K562 (cell line): ENCODE results near the gene ZNF346. TPM values are rescaled to one million over a fixed set of nuclear protein-coding genes. Genes with fewer than 3 reads are reported as not detected.

Experiments
- CREB1 ChIP-seq, 2 experiments: sonication (generic) in 1 of 2; formaldehyde crosslinking in 1 of 2; IDR thresholded peaks; 2 replicates each; pipeline versions ENCODE4 v1.6.1 to v1.8.0; 2012 to 2022; ENCODE audit warnings: inconsistent platforms in 1 of 2, mild to moderate bottlenecking in 1 of 2, missing genetic modification reagents in 1 of 2, moderate library complexity in 1 of 2
- CTBP1 ChIP-seq: fragments of 450-650 bp; IDR thresholded peaks from 2 replicates; pipeline ENCODE4 v1.6.1; 2016; ENCODE audit warnings: borderline replicate concordance
- ETS1 ChIP-seq: conservative IDR thresholded peaks from 2 replicates; pipeline ENCODE4 v1.6.1; 2011; ENCODE audit warnings: low read depth, mild to moderate bottlenecking, low read length; ENCODE audit not compliant: control insufficient read depth
- FOXA3 ChIP-seq, 2 experiments: fragments of 450-650 bp in 1 of 2; sonication (generic) in 1 of 2; formaldehyde crosslinking; IDR thresholded peaks in 1 of 2; conservative IDR thresholded peaks in 1 of 2; 2 replicates each; pipeline versions ENCODE4 v1.4.0 to v1.8.0; 2020 to 2022; ENCODE audit warnings: mild to moderate bottlenecking in 2 of 2, missing genetic modification reagents in 1 of 2
- GTF3C2 ChIP-seq: IDR thresholded peaks from 3 replicates; pipeline ENCODE4 v1.6.1; 2011; ENCODE audit warnings: borderline replicate concordance, mild to moderate bottlenecking, moderate library complexity; ENCODE audit not compliant: insufficient read length; ENCODE audit errors: extremely low read depth
- KAT2B ChIP-seq: IDR thresholded peaks from one replicate; pipeline ENCODE4 v1.6.1; 2012; ENCODE audit warnings: low read depth, mild to moderate bottlenecking, control low read depth, inconsistent platforms, low read length, moderate library complexity
- KHSRP ChIP-seq: fragments of 450-650 bp; IDR thresholded peaks from 2 replicates; pipeline ENCODE4 v1.6.1; 2017
- PATZ1 ChIP-seq: fragments of 250-450 bp; sonication (Bioruptor Pico); IDR thresholded peaks from 2 replicates; pipeline ENCODE4 v1.5.0; 2020; ENCODE audit warnings: mild to moderate bottlenecking, borderline replicate concordance
- SMAD3 ChIP-seq: fragments of 450-650 bp; formaldehyde crosslinking; conservative IDR thresholded peaks from 2 replicates; pipeline ENCODE4 v1.4.0; 2020; ENCODE audit warnings: mild to moderate bottlenecking
- TAF7 ChIP-seq: fragments of 450-650 bp; IDR thresholded peaks from 2 replicates; pipeline ENCODE4 v1.6.1; 2016; ENCODE audit warnings: missing genetic modification characterization, missing compliant biosample characterization
- ZNF143 ChIP-seq: sonication (generic); formaldehyde crosslinking; IDR thresholded peaks from 2 replicates; pipeline ENCODE4 v1.9.0; 2022; ENCODE audit warnings: mild to moderate bottlenecking, missing genetic modification reagents
- ZNF395 ChIP-seq: fragments of 200-800 bp; sonication (Bioruptor generic); IDR thresholded peaks from 2 replicates; pipeline ENCODE4 v1.6.1; 2017; ENCODE audit warnings: missing genetic modification characterization, missing compliant biosample characterization
- ZNF592 ChIP-seq: fragments of 450-650 bp; IDR thresholded peaks from 2 replicates; pipeline ENCODE4 v1.6.1; 2017; ENCODE audit warnings: antibody characterized with exemption, mild to moderate bottlenecking
- polyA plus RNA-seq, 8 experiments: library from polyadenylated mRNA; depleted of rRNA in 4 of 8; stranded (reverse) in 5 of 8; unstranded in 3 of 8; fragments of >200 nt; fragmentation: Nextera tagmentation in 2 of 8; fragmentation: Illumina TruSeq in 1 of 8; extraction: Ambion mirVana in 2 of 8; extraction: Trizol in 1 of 8; gene quantifications; 2 replicates each; pipeline versions ENCODE4 v1.2.1 to v1.2.3, GENCODE V29; 2011 to 2014; ENCODE audit warnings: inconsistent platforms in 1 of 8, missing spikeins in 1 of 8
- total RNA-seq, 7 experiments: library from RNA; depleted of rRNA in 6 of 7; stranded (reverse); fragments of >200 nt in 6 of 7; fragmentation: Illumina TruSeq in 2 of 7; extraction: Trizol in 2 of 7; gene quantifications; 2 replicates each; pipeline versions ENCODE4 v1.2.1 to v1.2.3, GENCODE V29; 2011 to 2021; ENCODE audit warnings: low replicate concordance in 1 of 7

Gene ZNF346
- total and polyA plus RNA-seq, 9 of the 15 experiments (the other 6 are each of a cell fraction or from before 2014, with no cell fraction given): 5.0 to 25.1 (median 20.1) TPM

- TF ChIP-seq PATZ1 (CRISPR knock-in tag) (no peak), ZNF395 (CRISPR knock-in tag) (peak; percentile 63; the same call in 1 of the 2 replicates), CREB1 (IDR thresholded peaks at IDR 0.05) (peak; percentile 36; the same call in 1 of the 2 replicates), CREB1 (CRISPR knock-in tag; IDR thresholded peaks at IDR 0.05) (peak; percentile 73), FOXA3 (CRISPR knock-in tag; conservative IDR thresholded peaks at IDR 0.05 in 1 of 2, IDR thresholded peaks at IDR 0.05 in 1 of 2) (peak in 1 of 2 experiments; percentile 40; a peak in 1 of 4 replicates), GTF3C2 (no peak), ZNF592 (no peak), ETS1 (peak; percentile 31; the same call in 1 of the 2 replicates), TAF7 (tag) (0 out of 2 replicates have a peak, but pooled peaks have one; percentile 17), SMAD3 (no peak), KAT2B (no peak), ZNF143 (CRISPR knock-in tag) (peak; percentile 49; the same call in 1 of the 2 replicates), CTBP1 (peak; percentile 87), KHSRP (no peak)
These were observed 16.1 kb upstream of the ZNF346 start, which contains the start of gene UIMC1 (continued) for GRCh38 chr5:177006265-177006972.
